Measurements from ENCODE around the gene TMCC2.
A peak's percentile ranks its signal among the peaks of the same experiment; 100 is the strongest.
"Not testable (repeated sequence)": the region's sequence is repeated elsewhere in the genome, so short reads cannot be mapped to it uniquely, and the experiment has no call there.

Gene TMCC2

DNA sequence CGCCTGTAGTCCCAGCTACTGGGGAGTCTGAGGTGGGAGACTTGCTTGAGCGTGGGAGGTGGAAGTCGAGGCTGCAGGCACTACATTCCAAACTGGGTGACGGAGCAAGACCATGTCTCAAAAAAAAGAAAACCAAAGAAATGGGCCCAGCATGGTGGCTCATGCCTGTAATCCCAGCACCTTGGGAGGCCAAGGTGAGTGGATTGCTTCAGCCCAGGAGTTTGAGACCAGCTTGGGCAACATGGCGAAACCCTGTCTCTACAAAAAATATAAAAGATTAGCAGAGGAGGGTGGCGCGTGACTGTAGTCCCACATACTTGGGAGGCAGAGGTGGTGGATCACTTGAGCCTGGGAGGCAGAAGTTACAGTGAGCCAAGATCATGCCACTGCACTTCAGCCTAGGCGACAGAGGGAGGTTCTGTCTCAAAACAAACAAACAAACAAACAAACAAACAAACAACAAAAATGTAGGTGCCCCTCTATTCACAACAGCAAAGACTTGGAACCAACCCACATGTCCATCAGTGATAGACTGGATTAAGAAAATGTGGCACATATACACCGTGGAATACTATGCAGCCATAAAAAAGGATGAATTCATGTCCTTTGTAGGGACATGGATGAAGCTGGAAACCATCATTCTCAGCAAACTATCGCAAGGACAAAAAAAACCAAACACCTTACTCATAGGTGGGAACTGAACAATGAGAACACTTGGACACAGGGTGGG lies 53.1 kb downstream of the TMCC2 start:
- DNase-seq (ENCODE audit: low read depth): not testable (repeated sequence)

DNA sequence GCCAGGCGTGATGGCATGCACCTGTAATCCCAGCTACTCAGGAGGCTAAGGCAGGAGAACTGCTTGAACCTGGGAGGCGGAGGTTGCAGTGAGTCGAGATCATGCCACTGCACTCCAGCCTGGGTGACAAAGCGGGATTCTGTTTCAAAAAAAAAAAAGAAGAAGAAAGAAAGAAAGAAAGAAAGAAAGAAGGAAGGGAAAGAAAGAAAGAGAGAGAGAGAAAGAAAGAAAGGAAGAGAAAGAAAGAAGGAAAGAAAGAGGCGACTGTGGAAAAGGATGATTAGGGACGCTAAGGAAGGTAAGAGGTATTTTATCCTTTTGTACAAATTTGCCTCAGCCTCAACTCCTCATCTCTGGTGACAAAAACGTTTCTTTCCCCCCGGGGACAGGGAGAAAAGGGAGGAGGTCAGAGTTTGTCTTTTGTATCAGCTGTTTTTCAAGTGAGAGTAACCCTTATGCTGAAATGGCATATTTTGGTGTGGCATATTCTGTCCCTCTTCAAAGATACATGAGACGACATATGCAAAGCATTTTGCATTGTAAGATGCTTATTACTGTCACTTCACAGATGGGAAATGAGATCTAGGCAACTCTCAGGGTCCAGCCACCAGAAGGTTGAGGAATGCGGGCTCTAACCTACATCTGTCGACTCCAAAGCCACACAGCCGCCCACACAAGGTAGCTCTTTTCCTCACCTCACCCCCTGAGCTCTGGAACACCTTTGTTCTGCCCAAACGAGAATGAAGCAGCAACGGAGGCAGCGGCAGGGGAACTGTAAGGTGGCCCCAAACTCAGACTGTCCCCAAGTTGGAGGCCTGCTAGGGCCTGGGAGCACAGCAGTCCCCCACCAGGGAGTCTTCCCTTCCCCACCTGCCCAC lies 55.8 kb downstream of the TMCC2 start:
- no peak for DNase-seq (ENCODE audit: low read depth)

DNA sequence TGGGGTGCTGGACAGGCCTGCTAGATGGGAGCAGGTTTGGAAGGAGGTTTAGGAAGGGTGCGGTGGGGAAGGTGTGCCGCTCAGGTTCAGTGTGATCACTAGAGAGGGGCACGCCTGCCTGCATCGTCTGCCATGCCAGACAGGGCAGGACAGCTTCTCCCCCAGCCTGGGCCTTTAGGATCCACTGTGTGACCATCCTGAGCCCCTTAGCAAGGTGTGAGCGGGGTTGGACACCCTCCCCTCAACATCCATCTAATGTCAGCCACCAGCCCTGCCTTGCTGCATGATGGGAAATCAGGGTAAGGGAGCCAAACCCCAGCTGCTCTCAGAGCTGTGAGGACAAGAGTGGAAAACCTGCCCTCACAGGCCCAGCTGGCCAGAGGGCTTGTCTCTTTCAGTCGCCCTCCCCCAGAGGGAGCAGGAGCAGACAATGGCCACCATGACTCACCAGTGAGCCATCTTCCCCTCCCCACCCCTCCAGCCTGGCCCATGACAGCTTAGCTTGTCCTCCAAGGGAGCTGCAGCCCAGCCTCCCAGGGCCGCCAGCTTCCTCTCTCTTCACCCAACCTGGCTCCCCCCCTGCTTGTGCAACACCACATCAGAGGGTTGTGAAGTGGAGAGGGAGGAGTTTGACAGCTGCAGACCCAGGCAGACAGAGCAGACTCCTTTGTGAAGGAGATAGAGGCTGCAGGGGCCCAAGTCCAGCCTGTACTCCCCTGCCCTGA lies 56.8 kb downstream of the TMCC2 start:
- DNase-seq (ENCODE audit: low read depth): peak; percentile 99

DNA sequence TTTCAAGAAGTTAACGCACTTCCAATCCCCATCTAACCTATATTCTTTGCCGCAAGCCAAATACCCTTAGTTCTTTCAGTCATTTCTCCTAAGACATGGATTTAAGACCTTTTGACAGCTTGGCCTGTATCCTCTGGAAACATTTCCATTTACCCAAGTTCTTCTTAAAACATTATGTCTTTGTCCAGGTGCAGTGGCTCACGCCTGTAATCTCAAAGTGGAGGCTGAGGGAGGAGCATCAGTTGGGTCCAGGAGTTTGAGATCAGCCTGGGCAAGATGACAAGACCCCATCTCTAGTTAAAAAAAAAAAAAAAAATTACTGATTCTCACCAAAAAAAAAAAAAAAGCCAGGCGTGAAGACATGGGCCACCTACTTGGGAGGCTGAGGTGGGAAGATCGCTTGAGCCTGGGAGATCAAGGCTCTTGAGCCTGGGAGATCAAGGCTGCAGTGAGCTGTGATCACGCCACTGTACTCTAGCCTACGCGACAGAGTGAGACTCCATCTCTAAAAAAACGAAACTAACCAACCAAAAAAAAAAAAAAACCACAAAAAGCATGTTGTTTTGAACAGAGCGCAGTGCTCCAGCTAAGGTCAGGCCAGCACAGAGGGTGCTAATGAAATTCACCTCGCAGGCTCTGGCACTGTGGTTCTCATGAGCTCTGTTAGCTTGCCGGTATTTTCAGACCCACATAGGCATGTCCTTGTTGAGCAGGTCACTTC lies 57.8 kb downstream of the TMCC2 start:
- DNase-seq (ENCODE audit: low read depth): peak; percentile 65

DNA sequence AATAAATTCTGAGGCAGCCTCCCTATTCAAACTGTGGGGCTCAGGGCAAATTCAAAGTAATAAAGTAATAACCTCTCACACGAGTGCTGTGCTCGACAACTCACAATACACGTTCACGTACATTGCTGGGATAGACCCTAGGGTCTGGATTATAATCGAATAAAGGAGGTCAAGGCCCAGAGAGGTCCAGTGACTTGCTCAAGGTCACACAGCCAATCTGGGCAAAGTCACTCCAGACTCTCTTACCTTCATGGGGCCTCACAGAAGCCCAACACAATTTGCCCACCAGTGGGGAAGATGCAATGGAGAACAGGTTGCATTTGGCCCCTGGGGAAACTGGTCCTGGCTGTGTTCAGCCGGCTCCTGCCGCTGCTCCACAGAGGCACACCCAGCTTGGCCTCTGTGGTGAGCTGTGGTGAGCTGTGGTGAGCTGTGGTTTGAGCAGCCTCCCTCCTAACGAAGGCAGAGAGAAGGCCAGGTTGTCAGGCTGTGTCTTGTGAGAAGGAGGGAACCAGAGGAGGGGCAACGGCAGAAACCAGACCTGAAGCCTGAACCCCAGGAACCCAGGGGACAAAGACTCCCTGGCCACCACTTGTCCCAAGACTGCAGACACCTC lies 58.7 kb downstream of the TMCC2 start:
- peak; percentile 86 for DNase-seq (ENCODE audit: low read depth)

DNA sequence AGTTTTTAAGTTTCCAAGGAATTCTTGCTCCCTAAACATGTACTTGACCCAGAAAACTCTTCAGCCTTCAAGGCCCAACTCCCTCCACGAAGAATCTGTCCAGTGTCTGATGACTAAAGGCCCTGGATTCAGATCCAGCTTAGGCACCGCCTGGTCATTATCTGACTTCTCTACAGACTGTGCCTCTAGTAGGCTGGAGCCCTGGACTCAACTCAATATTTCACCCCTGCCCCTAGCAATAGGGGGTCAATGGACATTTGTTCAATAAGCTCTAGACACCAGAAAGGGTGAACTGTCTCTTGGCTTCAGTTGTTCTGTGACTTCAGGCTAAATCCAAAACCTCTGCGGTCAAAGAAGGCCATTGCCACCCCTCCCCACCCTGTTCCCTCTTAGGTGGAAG lies 59.3 kb downstream of the TMCC2 start:
- DNase-seq (ENCODE audit: low read depth): no peak

DNA sequence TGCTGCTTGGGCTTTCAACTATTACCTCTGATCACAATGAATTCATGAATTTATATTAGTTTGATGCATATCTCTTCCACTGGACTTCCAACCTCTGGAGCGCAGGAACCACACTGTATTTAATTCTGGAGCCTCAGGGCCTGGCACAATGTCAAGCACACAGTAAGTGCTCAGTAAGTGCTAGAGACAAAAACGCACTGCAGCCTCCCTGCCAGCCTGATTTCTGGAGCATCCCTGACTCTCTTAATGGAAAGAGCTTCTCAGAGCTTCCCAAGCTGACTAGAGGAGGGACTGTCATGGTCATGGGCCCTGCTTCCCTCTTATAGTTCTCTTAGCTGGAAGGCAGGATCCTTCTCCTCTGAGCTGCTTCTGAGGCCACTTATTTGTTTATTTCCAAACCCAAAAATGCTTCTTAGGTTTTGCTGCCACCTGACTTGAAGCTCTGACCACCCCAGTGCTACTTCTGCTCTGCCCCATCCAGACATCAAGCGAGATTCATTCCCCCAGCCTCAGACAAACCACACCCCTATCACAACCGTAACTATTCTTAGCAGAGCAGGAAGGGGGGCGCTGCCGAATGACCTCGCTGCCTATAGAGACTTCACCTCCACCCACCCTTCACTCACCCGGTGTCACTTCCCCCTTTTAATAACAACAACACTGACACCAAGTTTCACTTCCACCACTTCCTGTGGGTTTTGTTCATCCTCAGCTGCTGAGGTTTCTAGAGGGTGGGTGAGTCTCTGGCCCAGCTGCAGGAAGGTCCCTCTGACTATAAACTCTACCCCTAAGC lies 60.2 kb downstream of the TMCC2 start:
- DNase-seq (ENCODE audit: low read depth): no peak

DNA sequence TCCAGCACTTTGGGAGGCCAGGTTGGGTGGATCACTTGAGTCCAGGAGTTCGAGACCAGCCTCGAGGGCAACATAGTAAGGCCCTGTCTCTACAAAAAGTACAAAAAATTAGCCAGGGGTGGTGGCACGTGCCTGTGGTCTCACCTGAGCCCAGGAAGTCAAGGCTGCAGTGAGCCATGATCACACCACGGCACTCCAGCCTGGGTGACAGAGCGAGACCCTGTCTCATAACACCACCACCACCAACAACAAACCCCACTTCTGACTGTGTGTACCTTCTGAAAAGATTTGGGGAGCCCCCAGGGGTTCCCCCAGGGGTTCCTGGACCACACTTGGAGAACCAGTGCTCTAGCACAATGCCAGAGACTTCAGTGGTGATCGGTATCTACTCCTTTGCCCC lies 63.9 kb downstream of the TMCC2 start:
- DNase-seq (ENCODE audit: low read depth): no peak

DNA sequence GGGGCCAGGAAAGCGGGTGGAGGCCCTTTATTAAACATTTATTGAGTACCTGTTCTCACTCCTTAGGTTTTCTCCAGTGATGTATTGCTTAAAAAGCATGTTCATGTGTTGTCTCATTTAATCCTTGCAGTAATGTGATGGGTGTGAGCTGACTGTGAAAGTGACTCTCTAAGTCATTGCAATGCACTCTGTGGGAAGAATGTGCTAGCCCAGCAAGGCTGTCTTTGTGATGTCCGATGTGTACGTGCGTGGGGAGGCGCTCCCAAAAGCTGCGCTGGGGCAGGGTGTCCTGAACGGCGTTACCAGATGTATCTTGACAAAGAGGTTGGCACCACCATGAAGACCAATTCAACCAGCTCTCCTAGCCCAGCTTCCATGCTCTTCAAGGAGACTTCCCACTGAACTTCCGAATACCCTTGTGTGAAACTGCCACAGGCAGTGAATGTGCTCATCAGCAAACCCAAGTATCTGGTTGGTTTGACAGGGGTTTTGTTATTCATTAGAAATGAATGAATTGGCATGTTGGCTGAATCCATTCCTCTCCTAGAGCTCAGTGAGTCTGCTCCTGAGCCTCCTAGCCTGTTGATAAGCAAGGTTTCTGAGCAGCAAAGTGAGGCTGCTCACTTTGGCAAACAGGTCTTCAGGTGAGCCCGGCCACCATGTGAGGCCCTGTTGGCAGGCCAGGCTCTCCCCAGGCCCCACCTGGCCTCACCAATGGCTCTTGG lies 65.8 kb downstream of the TMCC2 start:
- no peak for DNase-seq (ENCODE audit: low read depth)

DNA sequence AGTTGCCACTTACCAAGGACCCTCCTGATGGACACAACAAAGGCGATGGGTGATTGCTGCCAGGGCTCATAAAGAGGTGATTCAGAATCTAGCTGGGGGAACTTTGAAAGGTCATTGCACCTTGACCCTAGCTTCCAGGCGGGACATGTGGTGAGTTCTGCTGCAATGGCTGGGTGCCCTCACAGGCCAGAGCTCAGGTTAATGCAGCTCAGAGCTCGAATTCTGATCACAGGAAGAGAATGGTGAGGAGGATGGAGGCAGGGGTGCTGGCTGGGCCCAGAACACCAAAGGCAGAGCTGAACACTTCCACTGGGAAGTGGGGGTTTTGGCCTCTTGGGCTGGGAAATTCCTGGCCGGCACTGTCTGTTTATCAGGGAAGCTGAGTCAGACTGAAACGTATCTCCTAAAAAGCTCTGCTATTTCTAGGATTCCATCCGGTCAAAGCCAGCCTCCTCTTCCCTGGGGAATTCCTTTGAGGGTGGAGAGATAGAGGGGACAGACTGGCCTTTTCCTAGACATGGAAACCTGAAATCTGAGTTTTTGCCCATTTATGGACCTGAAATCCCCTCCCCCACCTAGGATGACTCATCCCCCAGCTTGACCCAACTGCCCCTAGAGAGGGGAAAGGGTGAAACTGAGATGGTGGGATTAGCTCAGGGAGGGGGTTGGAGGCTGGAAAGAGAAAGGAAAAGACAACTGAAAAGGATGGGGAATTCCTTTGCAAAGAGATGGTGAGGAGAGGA lies 66.6 kb downstream of the TMCC2 start:
- DNase-seq (ENCODE audit: low read depth): peak; percentile 72

DNA sequence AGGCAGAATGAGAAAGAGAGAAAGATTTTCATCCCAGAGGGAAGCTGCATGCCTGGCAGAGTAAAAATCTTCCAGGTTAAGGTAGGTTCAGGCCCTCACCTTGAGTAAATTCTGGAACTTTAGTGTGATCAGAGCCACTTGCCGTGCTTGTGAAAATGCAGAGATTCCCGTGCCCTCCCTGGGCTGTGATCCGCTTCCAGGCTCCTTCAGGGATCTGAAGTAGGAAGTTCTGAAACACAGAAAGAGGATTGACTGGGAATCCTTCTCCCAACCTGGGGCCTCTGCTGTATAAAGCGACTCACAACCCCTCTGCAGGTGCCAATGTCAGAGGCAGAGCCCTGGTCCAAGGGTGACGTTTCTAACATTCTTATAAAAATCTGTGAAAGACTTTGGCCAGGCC lies 67.2 kb downstream of the TMCC2 start:
- DNase-seq (ENCODE audit: low read depth): no peak

DNA sequence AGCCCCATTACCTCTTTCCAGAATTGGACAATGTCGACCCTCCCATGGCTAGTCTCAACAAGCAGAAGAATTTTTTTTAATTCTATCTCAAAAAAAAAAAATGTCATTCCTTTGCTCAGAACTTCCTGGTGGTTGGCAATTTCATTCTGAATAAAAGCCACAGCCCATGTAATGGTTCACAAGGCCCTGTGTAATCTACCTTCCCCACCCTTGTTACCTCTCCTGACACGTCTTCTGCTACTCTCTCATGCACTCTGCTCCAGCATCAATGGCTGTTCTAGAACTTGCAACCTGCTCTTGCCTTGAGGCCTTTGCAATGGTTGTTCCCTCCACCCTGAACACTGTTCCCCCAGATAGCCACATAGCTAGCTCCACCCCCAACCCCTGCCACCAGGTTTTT lies 68.4 kb downstream of the TMCC2 start:
- DNase-seq (ENCODE audit: low read depth): no peak

DNA sequence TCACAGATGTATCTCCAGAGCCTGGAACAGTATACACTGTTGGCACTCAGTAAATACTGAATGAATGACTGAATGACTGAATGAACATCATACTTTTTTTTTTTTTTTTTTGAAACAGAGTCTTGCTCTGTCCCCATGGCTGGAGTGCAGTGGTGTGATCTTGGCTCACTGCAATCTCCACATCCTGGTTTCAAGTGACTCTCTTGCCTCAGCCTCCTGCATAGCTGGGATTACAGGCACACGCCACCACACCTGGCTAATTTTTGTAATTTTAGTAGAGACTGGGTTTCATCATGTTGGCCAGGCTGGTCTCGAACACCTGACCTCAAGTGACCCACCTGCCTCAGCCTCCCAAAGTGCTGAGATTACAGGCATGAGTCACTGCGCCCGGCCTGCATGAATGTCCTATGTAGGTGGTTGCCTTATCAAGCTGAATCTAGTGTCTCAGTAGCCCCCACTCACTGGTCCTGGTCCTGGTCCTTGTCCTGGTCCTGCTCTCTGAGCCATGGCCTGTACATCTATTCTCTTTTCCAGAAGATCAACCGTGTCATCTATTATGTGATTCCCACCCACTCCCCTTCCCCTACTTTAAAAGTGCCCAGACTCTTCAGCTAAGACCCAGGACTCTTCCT lies 69.9 kb downstream of the TMCC2 start:
- not testable (repeated sequence) for DNase-seq (ENCODE audit: low read depth)

DNA sequence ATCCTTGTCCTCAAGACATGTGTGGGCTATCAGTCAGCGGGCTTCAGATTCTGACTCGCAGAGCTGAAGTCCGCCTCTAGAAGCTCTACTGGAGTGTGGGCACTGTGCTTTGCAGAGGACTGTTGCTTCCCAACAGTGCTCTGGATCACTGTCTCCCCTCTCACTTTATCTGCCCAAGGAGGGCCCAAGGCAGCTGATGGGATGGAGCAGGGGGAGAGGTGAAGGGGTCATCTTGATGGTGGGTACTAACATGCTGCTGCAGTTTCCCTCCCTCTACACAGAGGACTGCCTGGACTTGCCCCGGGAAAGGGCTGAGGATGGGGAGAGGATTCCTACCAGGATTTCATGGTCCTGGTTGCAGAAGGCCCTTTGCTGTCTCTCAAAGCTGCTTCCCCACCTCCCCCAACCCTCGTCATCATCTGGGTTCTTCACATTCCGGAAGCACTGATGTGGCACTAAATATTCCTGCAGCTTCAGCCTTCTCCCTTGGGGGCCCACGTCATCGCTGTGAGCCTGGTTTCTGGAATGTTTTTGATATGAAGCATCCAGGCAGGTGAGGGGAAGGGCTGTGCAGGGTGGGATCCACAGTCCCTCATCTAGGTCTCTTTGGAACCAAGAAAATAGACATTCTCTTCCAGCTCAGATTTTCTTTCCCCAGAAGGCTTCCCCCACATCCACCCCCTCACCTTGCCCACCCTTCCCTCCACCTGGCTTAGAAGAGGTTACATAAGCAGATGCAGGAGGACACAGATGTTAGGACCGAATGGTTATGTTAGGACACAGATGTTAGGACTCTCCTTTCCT lies 70.6 kb downstream of the TMCC2 start:
- peak; percentile 96 for DNase-seq (ENCODE audit: low read depth)

DNA sequence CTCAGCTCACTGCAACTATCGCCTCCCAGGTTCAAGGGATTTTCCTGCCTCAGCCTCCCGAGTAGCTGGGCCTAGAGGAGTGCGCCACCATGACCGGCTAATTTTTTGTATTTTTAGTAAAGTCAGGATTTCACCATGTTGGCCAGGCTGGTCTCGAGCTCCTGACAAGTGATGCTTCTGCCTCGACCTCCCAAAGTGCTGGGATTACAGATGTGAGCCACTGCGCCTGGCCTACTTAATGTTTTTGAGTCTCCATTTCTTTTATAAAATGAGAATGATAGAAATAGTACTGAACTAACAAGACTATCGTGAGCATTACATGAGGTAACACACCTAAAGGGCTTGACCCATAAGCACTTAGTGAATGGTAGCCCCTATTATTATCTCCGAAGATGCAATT lies 72.4 kb downstream of the TMCC2 start:
- DNase-seq (ENCODE audit: low read depth): no peak

DNA sequence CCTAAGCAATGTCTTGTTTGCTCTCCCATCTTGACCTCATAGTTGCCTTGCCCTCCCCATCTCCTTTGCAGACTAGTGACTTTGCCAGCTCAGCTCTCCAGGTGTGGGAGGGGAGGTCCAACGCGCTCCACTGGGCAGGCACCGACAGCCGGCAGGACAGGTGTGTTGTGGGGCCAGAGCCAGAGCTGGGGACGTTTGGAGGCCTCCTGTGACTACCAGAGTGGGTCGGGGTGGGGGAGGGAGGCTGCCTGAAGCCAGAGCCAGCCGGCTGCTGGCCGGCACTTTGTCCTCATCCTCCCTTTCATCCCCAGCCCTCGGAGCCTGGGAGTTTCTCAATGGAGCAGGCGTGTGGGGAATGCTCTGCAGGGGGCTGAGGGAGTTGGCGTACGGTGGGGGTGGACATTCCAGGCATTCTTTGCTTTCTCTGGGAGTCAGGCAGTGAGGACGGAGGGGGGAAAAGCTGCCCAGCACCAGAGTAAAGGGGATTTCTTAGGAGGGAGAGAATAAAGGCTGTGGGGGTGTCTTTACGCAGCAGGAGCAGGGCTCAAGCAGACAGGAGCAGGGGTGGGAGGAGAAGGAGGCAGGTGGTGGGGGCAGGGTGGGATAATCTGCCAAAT lies 73.6 kb downstream of the TMCC2 start:
- peak; percentile 97 for DNase-seq (ENCODE audit: low read depth)

DNA sequence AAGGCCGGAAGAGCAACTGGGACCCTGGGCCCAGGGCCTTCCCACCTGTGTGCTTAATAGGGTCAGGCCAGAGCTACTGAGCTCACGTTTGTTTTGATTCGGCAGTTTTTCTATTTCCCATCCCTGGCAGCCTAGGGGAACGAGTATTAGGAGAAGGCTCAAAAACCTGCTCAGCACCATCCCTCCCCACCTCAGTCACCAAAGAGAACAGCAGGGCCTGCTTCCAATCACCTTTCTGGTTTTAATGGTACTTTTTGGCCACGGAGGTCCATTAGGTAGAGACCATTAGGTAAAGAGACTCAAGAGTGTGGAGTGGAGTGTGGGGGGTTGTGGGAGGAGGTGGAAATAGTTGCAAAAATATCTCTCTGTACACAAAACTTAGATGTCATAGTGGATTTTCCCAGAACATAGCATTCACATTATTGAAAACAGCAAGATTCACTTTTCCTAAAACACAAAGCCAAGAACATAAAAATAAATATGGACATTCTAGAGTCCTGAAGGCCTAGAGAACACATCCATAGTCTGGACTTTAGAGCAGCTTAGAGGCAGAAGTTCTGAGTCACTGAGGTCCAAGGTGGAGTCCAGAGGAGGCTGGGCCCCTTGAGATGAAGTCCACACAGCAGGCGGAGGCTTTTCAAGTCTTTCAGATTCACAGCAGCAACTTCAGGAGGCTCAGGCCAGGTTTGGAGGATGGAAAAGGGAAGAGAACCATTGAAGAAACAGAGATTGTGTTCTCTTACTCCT lies 74.3 kb downstream of the TMCC2 start:
- peak; percentile 81 for DNase-seq (ENCODE audit: low read depth)
